Activated CD8-positive, alpha-beta T cell treated with anti-CD3 and anti-CD28 coated beads, Interleukin-2, amount 10 ng/mL, durations not matched to agents 7 days and 5 days (primary cell): ENCODE data around the gene USP48. TPM values are rescaled to one million over a fixed set of nuclear protein-coding genes. Genes with fewer than 3 reads are reported as not detected.

ENCODE experiments used
- ATAC-seq: fragments of 150-1000 bp; cut with Tn5 transposase; one replicate; pipeline ENCODE4 v1.10.0; 2021; ENCODE audit warnings: moderate library complexity
- CTCF ChIA-PET: fragments of 350-600 bp; sonication (Branson Sonifier 250); formaldehyde crosslinking; loops from one replicate; lab custom pipeline; 2021; ENCODE audit warnings: antibody characterized with exemption; lab: Charles Lee
- POLR2A ChIA-PET: fragments of 350-600 bp; sonication (Branson Sonifier 250); formaldehyde crosslinking; loops from one replicate; lab custom pipeline; 2021; ENCODE audit warnings: antibody characterized with exemption; lab: Charles Lee
- DNase-seq: peaks from one replicate; pipeline ENCODE4 v3.0.0-alpha.2; 2020
- H3K27ac Mint-ChIP-seq: one replicate; pipeline ENCODE4 v1.8.0; 2021; ENCODE audit warnings: mild to moderate bottlenecking, mixed read lengths
- H3K27me3 Mint-ChIP-seq: one replicate; pipeline ENCODE4 v1.8.0; 2021; ENCODE audit warnings: low read depth, mixed read lengths
- H3K36me3 Mint-ChIP-seq: one replicate; pipeline ENCODE4 v1.8.0; 2021; ENCODE audit warnings: low read depth, mixed read lengths
- H3K4me1 Mint-ChIP-seq: one replicate; pipeline ENCODE4 v1.8.0; 2021; ENCODE audit warnings: low read depth, mixed read lengths
- H3K4me3 Mint-ChIP-seq: one replicate; pipeline ENCODE4 v1.8.0; 2021; ENCODE audit warnings: mild to moderate bottlenecking, mixed read lengths
- H3K9me3 Mint-ChIP-seq: one replicate; pipeline ENCODE4 v1.8.0; 2022; ENCODE audit warnings: mixed read lengths; ENCODE audit not compliant: insufficient read depth
- total RNA-seq, 2 experiments: library from RNA; stranded (reverse); gene quantifications; one replicate each; pipeline ENCODE4 v1.2.3, GENCODE V29; 2021

Gene USP48
- total RNA-seq, 2 experiments from 2014 or later: 71.3 to 74.9 TPM

DNA sequence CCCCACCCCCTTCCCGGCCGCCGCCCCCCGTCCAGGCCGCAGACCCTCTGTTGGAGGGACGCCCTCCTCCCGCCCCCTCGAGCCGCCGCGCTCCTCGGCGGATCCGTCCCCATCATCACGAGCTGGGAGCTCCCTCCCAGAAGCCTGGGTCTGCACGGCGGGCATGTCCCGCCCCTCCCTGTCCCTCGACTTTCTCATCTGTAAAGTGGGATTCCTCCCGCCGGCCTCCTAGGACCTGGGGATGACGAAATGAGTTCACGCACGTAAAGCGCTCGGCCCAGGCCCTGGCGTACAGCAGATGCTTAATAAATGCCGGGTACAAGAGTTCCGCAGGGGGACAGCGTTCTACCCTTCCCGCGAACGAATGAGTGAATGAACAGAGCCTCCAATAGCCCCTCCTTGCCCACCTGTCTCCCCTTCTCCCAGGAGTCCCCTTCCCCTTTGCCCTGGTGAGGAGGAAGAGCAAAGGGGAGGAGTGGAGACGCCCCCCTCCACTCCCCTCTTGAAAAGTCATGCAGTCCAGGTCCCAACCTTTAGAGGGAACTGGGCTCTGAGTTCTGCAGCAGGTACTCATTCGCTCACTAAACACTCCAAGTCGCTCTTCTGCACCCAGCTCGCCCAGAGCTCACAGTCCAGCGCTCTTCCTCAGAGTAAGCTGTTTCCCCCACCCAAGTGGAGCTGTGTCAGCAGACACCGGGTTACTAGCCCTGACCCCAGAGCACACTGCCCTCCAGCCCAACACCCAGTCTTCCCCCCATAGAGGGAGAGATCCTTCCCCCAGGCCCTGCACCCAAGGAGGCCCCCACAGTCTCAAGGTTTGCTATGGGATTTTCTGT lies 130.6 kb downstream of the USP48 start:
- no peaks in the 10 kb centered on the region for H3K36me3 Mint-ChIP-seq
- no peak overlapping the region for H3K27ac Mint-ChIP-seq
- ChIA-PET POLR2A (interaction anchor here (0.7 kb wide), 1 partner anchor 167 kb away, joined by 5 read pairs; no protein-coding TSS in a partner anchor), CTCF (interaction anchor here (0.6 kb wide), 2 partner anchors 23 to 1111 kb away, joined by 3 read pairs; no protein-coding TSS in a partner anchor)
- peak overlapping the region; percentile 62 for H3K4me3 Mint-ChIP-seq
- DNase-seq (no peak), ATAC-seq (no peak)
- peaks cover 32% of the 10 kb centered on the region for H3K27me3 Mint-ChIP-seq
- H3K9me3 Mint-ChIP-seq: no peaks in the 10 kb centered on the region
- peaks cover 15% of the 10 kb centered on the region for H3K4me1 Mint-ChIP-seq

DNA sequence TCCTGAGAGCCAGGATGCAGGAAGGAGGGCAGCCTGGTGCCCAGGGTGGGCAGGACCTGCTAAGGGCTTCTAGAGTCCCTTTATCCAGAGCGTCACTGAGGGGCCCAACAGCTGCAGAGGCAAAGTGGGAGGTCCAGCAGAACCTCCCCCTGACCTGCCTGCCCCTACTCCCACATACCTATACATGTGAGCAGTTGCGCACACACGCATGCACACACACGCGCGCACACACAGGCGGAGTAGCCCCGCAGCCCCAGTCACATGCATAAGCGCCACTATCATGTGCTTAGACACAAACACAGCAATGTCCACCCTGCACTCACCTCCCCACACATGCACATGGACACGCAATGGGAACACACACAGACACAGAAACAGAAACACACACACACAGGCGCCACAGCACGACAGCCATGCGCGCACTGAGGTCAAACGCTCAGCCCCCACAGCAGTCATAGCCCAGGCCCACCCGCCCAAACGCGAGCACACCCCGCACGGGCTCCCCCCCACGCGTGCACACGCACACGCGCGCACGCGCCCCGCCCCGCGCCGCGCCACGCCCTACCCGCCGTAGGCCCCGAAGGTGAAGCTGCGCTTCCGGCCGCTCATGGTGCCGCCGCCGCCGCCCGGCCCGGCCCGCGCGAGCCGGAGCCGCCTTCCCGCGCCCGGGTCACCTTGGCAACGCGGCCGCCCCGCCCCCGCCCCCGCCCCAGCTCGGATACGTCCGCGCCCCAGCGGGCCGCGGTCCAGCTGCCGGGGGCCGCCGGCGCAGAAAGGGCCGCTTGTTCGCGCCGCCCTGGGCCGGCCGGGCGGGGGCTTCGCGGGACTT lies 131.5 kb downstream of the USP48 start:
- ChIA-PET CTCF (no interaction called here), POLR2A (interaction anchor here (0.7 kb wide), 1 partner anchor 167 kb away, joined by 5 read pairs; no protein-coding TSS in a partner anchor)
- no peak overlapping the region for H3K27ac Mint-ChIP-seq
- ATAC-seq (peak; percentile 76), DNase-seq (peak; percentile 53)
- peaks cover 15% of the 10 kb centered on the region for H3K4me1 Mint-ChIP-seq
- no peaks in the 10 kb centered on the region for H3K36me3 Mint-ChIP-seq
- H3K4me3 Mint-ChIP-seq: peak overlapping the region; percentile 70
- no peaks in the 10 kb centered on the region for H3K9me3 Mint-ChIP-seq
- peaks cover 30% of the 10 kb centered on the region for H3K27me3 Mint-ChIP-seq

DNA sequence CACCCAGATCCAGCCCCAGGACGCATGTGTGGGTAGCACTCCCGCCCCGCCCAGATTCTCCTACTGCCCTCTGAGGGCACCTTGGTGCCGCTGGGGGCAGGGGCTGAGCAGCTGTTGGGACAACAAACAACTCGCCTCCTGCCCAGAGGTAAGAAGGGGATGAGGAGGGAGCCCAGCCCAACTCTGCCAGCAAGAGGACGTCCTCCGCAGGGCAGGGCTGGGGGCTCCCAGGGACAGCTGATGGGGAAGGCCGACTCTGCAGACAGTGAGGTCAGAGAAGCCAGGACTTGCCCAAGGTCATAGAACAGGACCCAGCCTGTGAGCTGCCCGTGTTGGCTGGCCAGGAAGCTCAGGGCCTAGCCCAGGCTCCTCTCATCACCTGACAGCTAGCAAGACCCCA lies 132.5 kb downstream of the USP48 start:
- no peaks in the 10 kb centered on the region for H3K9me3 Mint-ChIP-seq
- ChIA-PET CTCF (no interaction called here), POLR2A (no interaction called here)
- H3K4me1 Mint-ChIP-seq: peaks cover 15% of the 10 kb centered on the region
- no peak overlapping the region for H3K27ac Mint-ChIP-seq
- peaks cover 30% of the 10 kb centered on the region for H3K27me3 Mint-ChIP-seq
- no peak for ATAC-seq
- no peaks in the 10 kb centered on the region for H3K36me3 Mint-ChIP-seq
- no peak for DNase-seq
- peak overlapping the region; percentile 70 for H3K4me3 Mint-ChIP-seq

DNA sequence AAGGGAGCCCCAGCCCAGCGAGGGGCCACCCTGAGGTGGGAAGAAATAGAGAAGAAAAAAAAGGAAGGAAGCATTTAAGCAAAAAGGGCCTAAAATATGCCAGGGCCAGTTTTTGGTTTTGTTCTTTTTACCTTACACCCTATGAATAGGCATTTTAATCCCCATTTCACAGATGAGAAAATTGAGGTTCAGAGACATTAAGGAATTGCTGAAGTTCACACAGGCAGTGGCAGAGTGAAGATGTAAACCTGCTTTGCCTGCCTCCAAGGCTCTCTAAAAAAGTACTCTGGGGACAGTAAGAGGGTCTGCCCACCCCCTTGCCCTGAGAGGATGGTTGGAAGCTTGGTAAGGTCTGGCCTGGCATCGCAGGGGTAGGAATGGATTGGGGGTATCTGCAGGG lies 133.6 kb downstream of the USP48 start:
- no peaks in the 10 kb centered on the region for H3K9me3 Mint-ChIP-seq
- ATAC-seq: no peak
- peaks cover 30% of the 10 kb centered on the region for H3K27me3 Mint-ChIP-seq
- no peak overlapping the region for H3K4me3 Mint-ChIP-seq
- no peaks in the 10 kb centered on the region for H3K36me3 Mint-ChIP-seq
- CTCF ChIA-PET: no interaction called here
- POLR2A ChIA-PET: no interaction called here
- peaks cover 15% of the 10 kb centered on the region for H3K4me1 Mint-ChIP-seq
- no peak for DNase-seq
- H3K27ac Mint-ChIP-seq: no peak overlapping the region

DNA sequence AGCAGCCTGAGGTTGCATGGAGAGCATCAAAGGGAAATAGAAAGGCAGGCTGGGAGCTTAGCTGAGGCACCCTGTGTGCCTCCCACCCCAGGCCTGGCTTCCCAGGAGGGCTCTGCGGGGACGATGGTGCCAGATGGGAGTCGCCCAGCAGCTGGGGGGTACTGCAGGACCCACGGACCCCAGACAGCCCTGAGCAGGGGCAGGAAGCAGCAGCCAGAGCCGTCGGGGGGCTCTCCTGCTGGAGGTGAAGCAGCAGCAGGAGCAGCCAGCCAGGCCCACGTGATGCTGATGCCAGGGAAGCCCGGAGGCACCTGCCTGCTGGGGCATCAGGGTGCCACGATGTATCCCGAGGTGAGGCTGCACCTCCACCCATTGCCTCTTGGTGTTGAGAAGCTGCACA lies 134.2 kb downstream of the USP48 start:
- Mint-ChIP-seq H3K36me3 (no peaks in the 10 kb centered on the region), H3K27ac (no peak overlapping the region), H3K27me3 (peaks cover 27% of the 10 kb centered on the region), H3K4me3 (no peak overlapping the region), H3K4me1 (peaks cover 15% of the 10 kb centered on the region), H3K9me3 (no peaks in the 10 kb centered on the region)
- CTCF ChIA-PET: no interaction called here
- DNase-seq (no peak), ATAC-seq (no peak)
- POLR2A ChIA-PET: no interaction called here

DNA sequence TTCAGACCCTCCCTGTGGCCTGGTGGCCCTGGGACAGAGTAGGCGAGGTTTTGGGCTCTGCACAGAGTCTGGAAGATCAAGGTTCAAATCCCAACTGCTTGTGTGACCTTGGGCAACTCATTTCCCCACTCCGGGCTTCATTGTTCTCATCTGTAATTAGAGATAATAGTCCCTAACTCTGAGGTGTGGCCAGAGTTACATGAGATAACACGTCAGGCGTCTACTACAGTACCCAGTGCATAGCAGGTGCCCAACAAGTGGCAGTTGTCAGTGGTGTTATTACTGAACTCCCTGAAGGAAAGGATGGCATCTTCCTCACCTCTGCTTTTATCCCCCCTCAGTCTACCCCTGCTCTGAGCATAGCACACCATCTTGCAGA lies 134.6 kb downstream of the USP48 start:
- peaks cover 24% of the 10 kb centered on the region for H3K27me3 Mint-ChIP-seq

DNA sequence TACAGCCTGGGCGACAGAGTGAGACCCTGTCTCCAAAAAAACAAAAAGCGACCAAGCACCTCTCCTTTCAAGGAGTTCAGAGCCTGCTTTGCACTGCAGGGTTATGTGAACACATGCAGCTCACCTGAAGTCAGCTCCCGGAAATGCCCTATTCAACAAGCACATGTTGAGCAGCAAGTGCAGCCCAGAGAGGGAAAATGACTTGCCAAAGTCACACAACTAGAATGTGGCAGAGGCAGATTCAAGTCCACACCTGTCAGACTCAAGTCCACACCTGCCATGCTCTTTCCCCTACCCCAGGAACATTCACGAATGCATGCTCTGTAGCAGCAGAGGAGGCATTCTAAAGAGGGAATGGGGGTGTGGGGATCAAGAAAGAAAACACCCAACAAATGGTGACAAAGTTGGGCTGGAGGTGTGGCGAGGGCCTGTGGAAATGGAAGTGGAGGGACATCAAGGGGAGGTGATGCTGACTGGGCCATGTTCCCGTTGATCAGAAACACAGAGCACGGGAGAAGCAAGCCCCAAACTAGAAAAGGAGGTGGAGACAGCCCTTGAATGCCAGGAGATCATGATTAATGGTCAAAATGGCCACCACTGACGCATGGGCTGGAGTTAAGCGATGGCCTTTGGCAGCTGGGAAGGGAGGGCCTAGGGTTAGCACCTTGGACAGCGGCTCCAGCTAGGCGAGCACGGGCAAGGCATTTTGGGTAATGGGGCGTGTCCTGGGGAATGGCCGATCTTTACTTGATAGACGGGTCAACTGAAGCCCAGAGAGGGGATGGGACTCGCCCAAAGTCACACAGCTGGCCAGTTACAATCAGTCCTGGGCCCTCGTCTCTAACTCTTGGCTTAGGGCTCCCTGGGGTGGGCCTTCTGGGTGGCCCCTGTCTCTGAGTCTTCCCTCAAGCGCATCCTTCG lies 135.3 kb downstream of the USP48 start:
- ChIA-PET CTCF (no interaction called here), POLR2A (no interaction called here)
- H3K36me3 Mint-ChIP-seq: no peaks in the 10 kb centered on the region
- H3K27ac Mint-ChIP-seq: no peak overlapping the region
- H3K4me1 Mint-ChIP-seq: peaks cover 15% of the 10 kb centered on the region
- no peaks in the 10 kb centered on the region for H3K9me3 Mint-ChIP-seq
- H3K4me3 Mint-ChIP-seq: no peak overlapping the region
- peaks cover 21% of the 10 kb centered on the region for H3K27me3 Mint-ChIP-seq
- ATAC-seq (peak; percentile 34), DNase-seq (peak; percentile 66)

More for the DNA sequence above, 134.6 kb downstream of the USP48 start:
- CTCF ChIA-PET: no interaction called here
- DNase-seq: no peak
- no peak for ATAC-seq
- no peak overlapping the region for H3K4me3 Mint-ChIP-seq
- no peak overlapping the region for H3K27ac Mint-ChIP-seq
- H3K9me3 Mint-ChIP-seq: no peaks in the 10 kb centered on the region
- no peaks in the 10 kb centered on the region for H3K36me3 Mint-ChIP-seq
- H3K4me1 Mint-ChIP-seq: peaks cover 15% of the 10 kb centered on the region
- POLR2A ChIA-PET: no interaction called here

DNA sequence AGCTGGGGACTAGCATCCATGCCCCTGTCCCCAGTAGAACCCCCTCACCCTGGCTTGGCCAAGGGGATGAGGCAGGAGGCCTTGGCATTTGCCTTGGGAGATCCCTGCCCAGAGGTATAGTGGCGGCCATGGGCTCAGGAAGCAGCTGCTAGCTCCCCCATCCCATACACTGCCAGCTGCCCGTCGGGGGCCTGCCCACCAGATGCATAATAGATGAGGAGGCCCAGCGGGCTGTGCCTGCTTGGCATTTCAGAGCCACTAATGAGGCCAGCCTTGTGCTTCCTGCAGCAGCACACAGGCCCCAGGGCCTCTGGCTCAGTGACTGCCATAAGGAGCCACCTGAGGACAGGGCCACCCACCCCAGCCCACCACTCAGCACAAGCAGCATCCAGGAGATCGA lies 137.4 kb downstream of the USP48 start:
- ATAC-seq: no peak
- no peaks in the 10 kb centered on the region for H3K4me1 Mint-ChIP-seq
- H3K4me3 Mint-ChIP-seq: no peak overlapping the region
- DNase-seq: no peak
- H3K9me3 Mint-ChIP-seq: no peaks in the 10 kb centered on the region
- peaks cover 6% of the 10 kb centered on the region for H3K27me3 Mint-ChIP-seq
- ChIA-PET CTCF (no interaction called here), POLR2A (interaction anchor here (0.6 kb wide), 1 partner anchor 410 kb away, joined by 3 read pairs; no protein-coding TSS in a partner anchor)
- no peaks in the 10 kb centered on the region for H3K36me3 Mint-ChIP-seq
- no peak overlapping the region for H3K27ac Mint-ChIP-seq

DNA sequence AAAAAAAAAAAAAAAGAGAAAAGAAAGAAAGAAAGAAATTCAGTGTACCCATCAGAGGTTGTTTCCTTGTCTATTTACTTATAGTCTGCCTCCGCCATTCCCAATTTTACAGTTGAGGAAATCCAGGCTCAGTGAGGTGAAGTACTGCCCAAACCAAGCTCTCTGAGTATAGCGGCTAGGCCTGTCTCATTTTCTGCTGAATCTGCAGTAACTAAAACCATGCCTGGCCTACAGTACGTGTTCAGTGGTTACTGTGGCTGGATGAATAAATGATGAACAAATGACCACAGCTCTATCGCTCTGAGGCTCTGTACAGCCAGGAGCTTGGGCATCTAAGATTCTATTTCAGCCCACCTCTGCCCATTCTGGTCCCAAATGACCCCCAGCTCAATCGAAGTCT lies 138.0 kb downstream of the USP48 start:
- no peaks in the 10 kb centered on the region for H3K9me3 Mint-ChIP-seq
- ChIA-PET CTCF (no interaction called here), POLR2A (interaction anchor here (0.6 kb wide), 1 partner anchor 410 kb away, joined by 3 read pairs; no protein-coding TSS in a partner anchor)
- ATAC-seq (no peak), DNase-seq (no peak)
- H3K27ac Mint-ChIP-seq: no peak overlapping the region
- H3K4me1 Mint-ChIP-seq: no peaks in the 10 kb centered on the region
- no peaks in the 10 kb centered on the region for H3K36me3 Mint-ChIP-seq
- H3K4me3 Mint-ChIP-seq: no peak overlapping the region
- H3K27me3 Mint-ChIP-seq: peaks cover 3% of the 10 kb centered on the region

DNA sequence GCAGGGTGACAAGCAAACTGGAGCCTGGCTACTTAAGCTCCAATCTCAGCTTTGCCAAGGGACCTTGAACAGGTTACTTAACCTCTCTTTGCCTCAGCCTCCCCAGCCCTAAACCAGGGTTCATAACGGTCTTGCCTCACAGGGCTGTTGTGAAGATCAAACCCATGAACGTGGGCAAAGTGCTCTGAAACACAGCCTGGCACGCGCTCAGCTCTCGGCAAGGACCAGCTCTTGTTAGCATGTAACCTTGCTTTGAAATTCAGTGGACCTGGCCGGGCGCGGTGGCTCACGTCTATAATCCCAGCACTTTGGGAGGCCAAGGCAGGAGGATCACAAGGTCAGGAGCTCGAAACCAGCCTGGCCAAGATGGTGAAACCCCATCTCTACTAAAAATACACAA lies 138.6 kb downstream of the USP48 start:
- Mint-ChIP-seq H3K27me3 (peaks cover 3% of the 10 kb centered on the region), H3K27ac (no peak overlapping the region), H3K9me3 (no peaks in the 10 kb centered on the region), H3K36me3 (no peaks in the 10 kb centered on the region), H3K4me3 (no peak overlapping the region), H3K4me1 (no peaks in the 10 kb centered on the region)
- DNase-seq: no peak
- ChIA-PET POLR2A (no interaction called here), CTCF (no interaction called here)
- no peak for ATAC-seq

DNA sequence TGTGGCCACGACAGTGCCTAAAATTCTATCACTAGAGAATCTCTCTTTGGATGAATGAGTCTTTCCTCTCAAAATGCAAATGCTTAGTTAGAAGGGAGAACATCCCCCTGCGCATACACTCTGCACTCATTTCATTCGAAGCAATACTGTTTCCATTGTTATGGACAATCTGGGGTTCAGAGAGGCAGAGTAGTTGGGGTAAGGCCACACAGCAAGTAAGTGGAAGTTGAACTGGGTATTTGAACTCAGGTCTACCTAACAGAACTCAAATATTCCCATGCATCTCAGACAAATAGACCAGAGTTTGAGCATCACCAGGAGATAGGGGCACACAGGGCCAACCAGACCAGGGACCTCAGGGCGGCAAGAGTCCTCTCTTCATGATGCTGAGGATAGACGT lies 139.3 kb downstream of the USP48 start:
- no peak for DNase-seq
- no peaks in the 10 kb centered on the region for H3K4me1 Mint-ChIP-seq
- no peaks in the 10 kb centered on the region for H3K36me3 Mint-ChIP-seq
- ChIA-PET CTCF (no interaction called here), POLR2A (no interaction called here)
- no peak overlapping the region for H3K27ac Mint-ChIP-seq
- H3K9me3 Mint-ChIP-seq: no peaks in the 10 kb centered on the region
- no peak overlapping the region for H3K4me3 Mint-ChIP-seq
- H3K27me3 Mint-ChIP-seq: peaks cover 3% of the 10 kb centered on the region
- ATAC-seq: no peak
